ENCODE data around the gene PTPN20. TPM values are rescaled to one million over a fixed set of nuclear protein-coding genes. Genes with fewer than 3 reads are reported as not detected.

Gene PTPN20
- total and polyA plus RNA-seq, 10 donors: 0.39 to 13.9 (median 2.8) TPM

DNA sequence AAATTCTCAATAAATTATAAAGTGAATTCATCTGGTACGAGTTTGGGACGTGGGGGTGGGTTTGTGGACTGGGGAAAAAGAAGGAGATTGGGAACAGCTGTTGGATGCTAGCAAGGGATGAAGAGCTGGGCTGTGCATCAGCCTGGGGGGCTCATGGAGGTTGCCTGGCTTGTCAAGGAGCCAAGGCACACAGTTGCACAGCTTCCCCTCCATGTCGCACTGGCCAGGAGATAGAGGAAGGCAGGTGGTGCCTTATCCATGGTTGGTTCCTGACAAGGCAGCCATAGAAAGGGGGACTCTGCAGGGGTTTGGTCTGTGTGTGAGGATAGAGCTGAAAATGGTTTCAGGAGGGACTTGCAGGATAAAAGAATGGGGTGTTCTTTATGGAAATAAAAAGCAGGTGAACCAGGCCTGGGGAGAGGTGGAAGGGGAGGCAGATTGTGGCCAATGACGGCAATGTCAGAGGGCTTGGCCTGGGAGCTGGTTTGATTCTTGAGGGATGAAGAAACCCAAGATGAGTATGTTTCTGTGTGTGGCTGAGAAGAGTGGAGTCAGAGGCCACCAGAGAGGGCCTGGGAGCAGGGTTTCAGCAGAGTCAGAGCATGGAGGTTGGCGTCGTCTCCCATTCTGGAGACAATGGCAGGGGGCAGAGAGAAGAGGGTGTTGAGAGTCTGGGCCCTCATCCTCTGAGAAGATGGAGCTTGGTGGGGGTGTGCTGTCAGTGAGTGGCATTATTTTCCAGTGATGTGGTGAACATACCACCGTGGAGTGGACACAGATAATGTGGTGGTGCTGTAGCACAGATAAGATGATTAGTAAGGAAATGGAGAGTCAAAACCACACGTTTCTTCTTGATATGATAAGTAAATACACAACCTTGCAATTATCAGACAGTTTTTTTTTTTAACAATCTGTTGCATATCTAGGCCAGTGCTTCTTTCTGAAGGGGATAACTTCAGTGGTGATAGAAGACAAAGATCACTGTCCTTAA, 108.2 kb downstream of the PTPN20 start:
- Histone ChIP-seq H3K4me1 (no peaks in the 10 kb centered on the region), H3K36me3 (no peaks in the 10 kb centered on the region), H3K4me3 (no peak overlapping the region), H3K27me3 (replicated peaks in 1 of 7) (peaks cover 0 to 3% (median 0%) of the 10 kb centered on the region in 7 donors), H3K9me3 (no peaks in the 10 kb centered on the region), H3K27ac (no peak overlapping the region)
- TF ChIP-seq POLR2AphosphoS5 (IDR thresholded peaks at IDR 0.05) (no peak), POLR2A (IDR thresholded peaks at IDR 0.05) (no peak)
- TF ChIP-seq, protein P1, sequence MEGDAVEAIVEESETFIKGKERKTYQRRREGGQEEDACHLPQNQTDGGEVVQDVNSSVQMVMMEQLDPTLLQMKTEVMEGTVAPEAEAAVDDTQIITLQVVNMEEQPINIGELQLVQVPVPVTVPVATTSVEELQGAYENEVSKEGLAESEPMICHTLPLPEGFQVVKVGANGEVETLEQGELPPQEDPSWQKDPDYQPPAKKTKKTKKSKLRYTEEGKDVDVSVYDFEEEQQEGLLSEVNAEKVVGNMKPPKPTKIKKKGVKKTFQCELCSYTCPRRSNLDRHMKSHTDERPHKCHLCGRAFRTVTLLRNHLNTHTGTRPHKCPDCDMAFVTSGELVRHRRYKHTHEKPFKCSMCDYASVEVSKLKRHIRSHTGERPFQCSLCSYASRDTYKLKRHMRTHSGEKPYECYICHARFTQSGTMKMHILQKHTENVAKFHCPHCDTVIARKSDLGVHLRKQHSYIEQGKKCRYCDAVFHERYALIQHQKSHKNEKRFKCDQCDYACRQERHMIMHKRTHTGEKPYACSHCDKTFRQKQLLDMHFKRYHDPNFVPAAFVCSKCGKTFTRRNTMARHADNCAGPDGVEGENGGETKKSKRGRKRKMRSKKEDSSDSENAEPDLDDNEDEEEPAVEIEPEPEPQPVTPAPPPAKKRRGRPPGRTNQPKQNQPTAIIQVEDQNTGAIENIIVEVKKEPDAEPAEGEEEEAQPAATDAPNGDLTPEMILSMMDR (IDR thresholded peaks at IDR 0.05 in 8 of 11, conservative IDR thresholded peaks at IDR 0.05 in 3 of 11): no peak
- 62 to 75% (median 70%) methylated on average over 8 of the region's 8 CpGs for WGBS, 5 donors
- intact Hi-C loops (cut with DNase I; ENCODE audit: low total_unique reads): no loop called here
- no peak for DNase-seq

GRCh38 chr10:47020471-47020870, 109.2 kb downstream of the PTPN20 start:
- 68 to 90% (median 75%) methylated on average over 5 of the region's 5 CpGs for WGBS, 5 donors
- H3K4me3 ChIP-seq: no peak overlapping the region
- intact Hi-C loops (cut with DNase I; ENCODE audit: low total_unique reads): no loop called here
- TF ChIP-seq, protein P1 (IDR thresholded peaks at IDR 0.05 in 8 of 11, conservative IDR thresholded peaks at IDR 0.05 in 3 of 11): no peak
- TF ChIP-seq POLR2AphosphoS5 (IDR thresholded peaks at IDR 0.05) (no peak), POLR2A (IDR thresholded peaks at IDR 0.05) (no peak)
- H3K4me1 ChIP-seq: no peaks in the 10 kb centered on the region
- H3K9me3 ChIP-seq: no peaks in the 10 kb centered on the region
- peaks cover 0 to 3% (median 0%) of the 10 kb centered on the region in 7 donors for H3K27me3 ChIP-seq (replicated peaks in 1 of 7)
- peak; percentile 72 for DNase-seq
- H3K27ac ChIP-seq: no peak overlapping the region
- no peaks in the 10 kb centered on the region for H3K36me3 ChIP-seq

- DNase-seq: peak; percentile 34
- no peak overlapping the region for H3K4me3 ChIP-seq
- no peaks in the 10 kb centered on the region for H3K4me1 ChIP-seq
- no peak overlapping the region for H3K27ac ChIP-seq
- H3K9me3 ChIP-seq: no peaks in the 10 kb centered on the region
- 78 to 94% (median 87%) methylated on average over 6 of the region's 6 CpGs for WGBS, 5 donors
- intact Hi-C loops (cut with DNase I; ENCODE audit: low total_unique reads): no loop called here
- no peak for TF ChIP-seq POLR2A (IDR thresholded peaks at IDR 0.05)
- TF ChIP-seq POLR2AphosphoS5 (IDR thresholded peaks at IDR 0.05): no peak
- TF ChIP-seq, protein P1 (IDR thresholded peaks at IDR 0.05 in 8 of 11, conservative IDR thresholded peaks at IDR 0.05 in 3 of 11): no peak
- no peaks in the 10 kb centered on the region for H3K36me3 ChIP-seq
- peaks cover 0 to 6% (median 0%) of the 10 kb centered on the region in 7 donors for H3K27me3 ChIP-seq (replicated peaks in 1 of 7)
Measured at GRCh38 chr10:47021850-47022249, 110.6 kb downstream of the PTPN20 start.
